GM12875 (cell line): ENCODE data around the gene VASN.

Source experiments
- H3K4me3 ChIP-seq: one replicate; pipeline ENCODE4 v1.5.1; 2011; ENCODE audit warnings: low read depth, low read length, control low read depth
- TF ChIP-seq, protein P1 (sequence below): IDR thresholded peaks from 2 replicates; pipeline ENCODE4 v1.5.1; 2011; ENCODE audit warnings: low read depth, mild to moderate bottlenecking, control low read depth, inconsistent platforms, low read length, moderate library complexity, borderline replicate concordance; ENCODE audit not compliant: insufficient read depth

The VASN gene

DNA sequence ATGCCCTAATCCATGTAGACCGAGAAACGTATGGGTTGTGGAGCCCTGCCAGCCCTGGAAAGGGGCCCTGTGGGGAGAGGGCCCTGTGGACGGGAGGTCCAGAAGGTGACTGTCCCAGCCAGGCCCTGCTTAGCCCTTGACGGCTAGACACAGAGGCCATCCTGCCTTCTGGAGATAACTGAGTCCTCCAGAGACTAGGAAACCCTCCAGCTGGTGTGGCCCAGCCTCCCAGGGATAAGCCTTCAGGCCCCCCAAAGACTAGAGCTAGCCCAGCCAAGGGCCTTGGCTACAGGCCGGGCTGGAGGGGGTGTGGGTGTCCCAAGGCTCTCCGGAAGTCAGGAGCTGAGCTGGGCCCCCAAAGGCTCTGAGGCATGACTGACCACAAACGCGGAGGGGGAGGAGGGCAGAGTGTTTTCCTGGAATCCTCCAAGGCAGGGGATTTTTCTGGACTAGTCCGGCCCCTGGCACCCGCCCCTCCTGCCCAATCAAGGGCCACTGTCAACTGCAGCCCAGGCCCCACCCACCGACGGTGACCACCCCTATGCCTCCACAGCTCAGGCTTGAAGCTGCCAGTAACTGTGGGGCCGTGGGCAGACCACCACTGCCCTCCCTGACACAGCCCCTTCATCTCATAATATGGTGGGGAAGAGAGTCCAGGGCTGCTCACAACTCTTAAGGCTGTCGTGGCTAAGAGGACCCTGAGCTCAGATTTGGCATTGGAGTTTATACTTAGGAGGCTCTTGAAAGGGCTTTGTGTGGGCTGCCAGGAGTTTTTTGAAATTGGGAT, 885 bp upstream of the VASN start:
- H3K4me3 ChIP-seq, result no peak overlapping the region
- TF ChIP-seq, protein P1, sequence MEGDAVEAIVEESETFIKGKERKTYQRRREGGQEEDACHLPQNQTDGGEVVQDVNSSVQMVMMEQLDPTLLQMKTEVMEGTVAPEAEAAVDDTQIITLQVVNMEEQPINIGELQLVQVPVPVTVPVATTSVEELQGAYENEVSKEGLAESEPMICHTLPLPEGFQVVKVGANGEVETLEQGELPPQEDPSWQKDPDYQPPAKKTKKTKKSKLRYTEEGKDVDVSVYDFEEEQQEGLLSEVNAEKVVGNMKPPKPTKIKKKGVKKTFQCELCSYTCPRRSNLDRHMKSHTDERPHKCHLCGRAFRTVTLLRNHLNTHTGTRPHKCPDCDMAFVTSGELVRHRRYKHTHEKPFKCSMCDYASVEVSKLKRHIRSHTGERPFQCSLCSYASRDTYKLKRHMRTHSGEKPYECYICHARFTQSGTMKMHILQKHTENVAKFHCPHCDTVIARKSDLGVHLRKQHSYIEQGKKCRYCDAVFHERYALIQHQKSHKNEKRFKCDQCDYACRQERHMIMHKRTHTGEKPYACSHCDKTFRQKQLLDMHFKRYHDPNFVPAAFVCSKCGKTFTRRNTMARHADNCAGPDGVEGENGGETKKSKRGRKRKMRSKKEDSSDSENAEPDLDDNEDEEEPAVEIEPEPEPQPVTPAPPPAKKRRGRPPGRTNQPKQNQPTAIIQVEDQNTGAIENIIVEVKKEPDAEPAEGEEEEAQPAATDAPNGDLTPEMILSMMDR, result no peak

GRCh38 chr16:4372001-4372577, 441 bp downstream of the VASN start:
- no peak overlapping the region for H3K4me3 ChIP-seq
- TF ChIP-seq, protein P1, result no peak

GRCh38 chr16:4372578-4373355, 1.1 kb downstream of the VASN start:
- TF ChIP-seq, protein P1, result no peak
- no peak overlapping the region for H3K4me3 ChIP-seq

- no peak overlapping the region for H3K4me3 ChIP-seq
- TF ChIP-seq, protein P1, result no peak
These were observed 1.8 kb downstream of the VASN start for GRCh38 chr16:4373356-4373908.

- H3K4me3 ChIP-seq, result no peak overlapping the region
- TF ChIP-seq, protein P1, result no peak
These were observed 2.5 kb downstream of the VASN start for GRCh38 chr16:4373909-4374742.

GRCh38 chr16:4375717-4376116, 4.1 kb downstream of the VASN start:
- H3K4me3 ChIP-seq, result no peak overlapping the region
- TF ChIP-seq, protein P1, result no peak
